Right atrium auricular region (tissue), 2 donors: ENCODE results near the gene GPC3. TPM values are rescaled to one million over a fixed set of nuclear protein-coding genes. Genes with fewer than 3 reads are reported as not detected.
"Not testable (repeated sequence)": the region's sequence is repeated elsewhere in the genome, so short reads cannot be mapped to it uniquely, and the experiment has no call there.

Experiments used
- DNase-seq: peaks from one replicate; pipeline ENCODE4 v3.0.0-alpha.2; 2019; ENCODE audit warnings: low spot score
- H3K27ac ChIP-seq, 2 donors: fragments of 200-600 bp; sonication (generic); 1 replicate in 1 of 2; 2 replicates in 1 of 2; pipeline ENCODE4 v1.5.1; 2016 to 2019
- H3K27me3 ChIP-seq, 2 donors: fragments of 200-600 bp; sonication (generic); one replicate each; pipeline versions ENCODE4 v1.5.1 to v1.6.0; 2017 to 2019
- H3K36me3 ChIP-seq: fragments of 200-600 bp; sonication (generic); one replicate; pipeline ENCODE4 v1.5.1; 2016
- H3K4me1 ChIP-seq, 2 donors: fragments of 200-600 bp; sonication (generic); one replicate each; pipeline versions ENCODE4 v1.5.1 to v1.6.0; 2017 to 2019
- H3K4me3 ChIP-seq, 2 donors: fragments of 200-600 bp; sonication (generic); 1 replicate in 1 of 2; 2 replicates in 1 of 2; pipeline ENCODE4 v1.5.1; 2017 to 2019; ENCODE audit warnings: mild to moderate bottlenecking in 1 of 2, moderate library complexity in 1 of 2
- H3K9me3 ChIP-seq, 2 donors: fragments of 200-600 bp; sonication (generic); one replicate each; pipeline ENCODE4 v1.5.1; 2019
- CTCF ChIP-seq, 2 donors: fragments of 200-600 bp; sonication (generic); IDR thresholded peaks; one replicate each; pipeline ENCODE4 v1.5.1; 2019; ENCODE audit warnings: antibody characterized with exemption in 2 of 2
- total RNA-seq, 2 donors: library from RNA; depleted of rRNA; stranded (reverse); fragments of >200 nt; gene quantifications; one replicate each; pipeline ENCODE4 v1.1.0, GENCODE V29; 2016

Gene GPC3
- total RNA-seq, 2 donors from 2014 or later = 3.5 to 18.6 TPM

- H3K27ac ChIP-seq = no peak overlapping the region
- TF ChIP-seq CTCF (IDR thresholded peaks at IDR 0.05) = no peak
- H3K36me3 ChIP-seq = no peaks in the 10 kb centered on the region
- H3K9me3 ChIP-seq = no peaks in the 10 kb centered on the region
- no peak for DNase-seq
- no peak overlapping the region for H3K4me3 ChIP-seq
- no peaks in the 10 kb centered on the region for H3K4me1 ChIP-seq
- H3K27me3 ChIP-seq = no peaks in the 10 kb centered on the region
Observed at GRCh38 chrX:133630362-133630761, 355.0 kb downstream of the GPC3 start.

DNA sequence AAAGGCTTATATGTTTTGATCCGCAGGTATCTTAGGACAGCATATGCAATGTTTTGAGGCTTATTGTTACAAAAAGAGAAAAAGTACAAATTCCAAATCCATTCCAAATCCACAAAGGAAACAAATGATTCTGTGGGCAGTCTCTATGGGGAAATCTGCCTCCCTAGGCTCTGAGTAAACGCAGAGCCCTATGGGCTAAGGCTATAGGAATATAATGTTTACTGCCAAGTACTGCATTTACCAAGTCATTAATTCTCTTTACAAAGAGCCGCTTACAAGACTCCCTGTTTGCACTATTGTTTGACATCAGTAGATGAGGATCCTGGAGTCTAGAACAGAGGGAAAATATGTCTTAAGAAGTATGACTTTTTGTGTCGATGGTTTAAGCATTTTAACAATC lies 357.7 kb downstream of the GPC3 start:
- no peaks in the 10 kb centered on the region for H3K36me3 ChIP-seq
- H3K4me3 ChIP-seq = no peak overlapping the region
- no peak overlapping the region for H3K27ac ChIP-seq
- no peaks in the 10 kb centered on the region for H3K4me1 ChIP-seq
- no peaks in the 10 kb centered on the region for H3K9me3 ChIP-seq
- no peak for TF ChIP-seq CTCF (IDR thresholded peaks at IDR 0.05)
- no peak for DNase-seq
- H3K27me3 ChIP-seq = no peaks in the 10 kb centered on the region

GRCh38 chrX:133621384-133621783 lies 364.0 kb downstream of the GPC3 start:
- not testable (repeated sequence) for H3K27me3 ChIP-seq, H3K4me1 ChIP-seq, DNase-seq, H3K4me3 ChIP-seq, H3K36me3 ChIP-seq, H3K27ac ChIP-seq
- H3K9me3 ChIP-seq = peaks cover 0 to 15% of the 10 kb centered on the region in 2 donors

GRCh38 chrX:133611676-133612075 lies 373.7 kb downstream of the GPC3 start:
- no peak overlapping the region for H3K27ac ChIP-seq
- H3K4me1 ChIP-seq = no peaks in the 10 kb centered on the region
- no peaks in the 10 kb centered on the region for H3K36me3 ChIP-seq
- peaks cover 0 to 20% of the 10 kb centered on the region in 2 donors for H3K9me3 ChIP-seq
- no peaks in the 10 kb centered on the region for H3K27me3 ChIP-seq
- no peak for DNase-seq
- TF ChIP-seq CTCF (IDR thresholded peaks at IDR 0.05) = no peak
- H3K4me3 ChIP-seq = no peak overlapping the region

DNA sequence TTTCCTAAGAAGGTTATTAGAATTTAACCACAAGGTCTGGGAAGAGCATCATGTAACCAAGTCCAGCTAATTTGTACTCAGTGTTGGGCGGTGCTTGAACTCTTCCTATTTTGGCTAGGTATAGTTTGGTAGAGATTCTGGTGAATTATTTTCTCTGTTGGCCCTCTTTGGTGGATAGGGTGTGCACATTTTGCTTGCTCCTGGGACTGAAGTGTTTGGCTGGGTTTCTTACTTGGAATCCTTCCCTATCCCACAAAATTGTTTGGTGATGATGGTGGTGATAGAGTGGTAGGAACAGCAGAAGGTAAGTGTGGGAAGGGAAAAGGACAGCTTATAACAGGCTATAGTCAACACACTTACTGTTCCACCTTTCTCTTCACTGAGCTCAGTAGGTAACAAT lies 375.3 kb downstream of the GPC3 start:
- Histone ChIP-seq H3K9me3 (peaks cover 0 to 19% of the 10 kb centered on the region in 2 donors), H3K4me1 (no peaks in the 10 kb centered on the region), H3K36me3 (no peaks in the 10 kb centered on the region), H3K27me3 (no peaks in the 10 kb centered on the region), H3K4me3 (no peak overlapping the region), H3K27ac (no peak overlapping the region)
- no peak for DNase-seq
- no peak for TF ChIP-seq CTCF (IDR thresholded peaks at IDR 0.05)

DNA sequence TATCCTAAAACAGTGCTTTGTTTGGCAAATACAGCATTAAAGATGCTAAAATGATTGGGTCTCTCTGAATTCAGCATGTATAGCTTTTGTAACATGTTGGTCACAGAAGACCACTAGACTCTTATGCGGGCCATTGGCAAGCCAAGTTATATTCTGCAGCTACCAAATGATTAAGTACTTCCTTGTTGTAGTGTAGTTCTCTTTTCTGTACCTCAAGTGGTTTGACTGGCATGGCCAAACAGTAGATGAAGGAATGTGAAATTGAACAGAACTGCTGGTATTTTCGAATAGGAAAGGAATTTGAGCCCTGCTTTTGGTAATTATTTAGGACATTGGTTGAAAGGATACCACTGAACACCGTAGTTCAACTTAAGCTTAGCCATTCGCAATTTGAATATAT lies 376.2 kb downstream of the GPC3 start:
- DNase-seq = no peak
- Histone ChIP-seq H3K27ac (no peak overlapping the region), H3K4me1 (no peaks in the 10 kb centered on the region), H3K27me3 (no peaks in the 10 kb centered on the region), H3K9me3 (peaks cover 0 to 11% of the 10 kb centered on the region in 2 donors), H3K36me3 (no peaks in the 10 kb centered on the region), H3K4me3 (no peak overlapping the region)
- TF ChIP-seq CTCF (IDR thresholded peaks at IDR 0.05) = no peak
